Transverse colon (tissue), 3 donors: ENCODE measurements around the gene HMMR.

Experiments used
- POLR2A ChIP-seq: fragments of 450-650 bp; IDR thresholded peaks from one replicate; pipeline ENCODE4 v1.6.1; 2016; ENCODE audit warnings: antibody characterized with exemption, mild to moderate bottlenecking, moderate library complexity
- TF ChIP-seq, protein P1 (sequence below), 5 experiments: fragments of 200-600 bp in 3 of 5; fragments of 450-650 bp in 2 of 5; sonication (generic) in 3 of 5; IDR thresholded peaks; 1 replicate in 2 of 5; 2 replicates in 3 of 5; pipeline ENCODE4 v1.5.1; 2016 to 2017; ENCODE audit warnings: antibody characterized with exemption in 5 of 5, inconsistent platforms in 3 of 5, mild to moderate bottlenecking in 2 of 5, moderate library complexity in 1 of 5

DNA sequence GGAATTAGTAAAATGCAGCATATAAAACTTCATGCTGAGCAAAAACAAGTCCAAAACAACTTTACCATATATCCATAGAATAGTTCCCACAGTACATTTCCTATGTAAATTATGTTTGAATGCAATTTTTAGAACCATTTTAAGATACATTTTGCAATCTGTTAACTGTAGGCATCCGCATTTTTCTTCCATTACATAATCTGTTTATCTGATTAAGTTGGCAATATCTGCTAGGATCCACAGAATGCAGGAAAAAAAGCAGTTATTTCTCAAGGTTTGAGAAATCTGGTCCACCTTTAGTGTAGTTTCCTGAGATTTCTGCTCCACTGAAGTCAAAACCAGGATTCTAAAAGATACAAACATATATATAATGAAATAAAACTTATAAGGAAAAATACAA is 6.7 kb upstream of the HMMR start:
- no peak for TF ChIP-seq POLR2A
- TF ChIP-seq, protein P1, sequence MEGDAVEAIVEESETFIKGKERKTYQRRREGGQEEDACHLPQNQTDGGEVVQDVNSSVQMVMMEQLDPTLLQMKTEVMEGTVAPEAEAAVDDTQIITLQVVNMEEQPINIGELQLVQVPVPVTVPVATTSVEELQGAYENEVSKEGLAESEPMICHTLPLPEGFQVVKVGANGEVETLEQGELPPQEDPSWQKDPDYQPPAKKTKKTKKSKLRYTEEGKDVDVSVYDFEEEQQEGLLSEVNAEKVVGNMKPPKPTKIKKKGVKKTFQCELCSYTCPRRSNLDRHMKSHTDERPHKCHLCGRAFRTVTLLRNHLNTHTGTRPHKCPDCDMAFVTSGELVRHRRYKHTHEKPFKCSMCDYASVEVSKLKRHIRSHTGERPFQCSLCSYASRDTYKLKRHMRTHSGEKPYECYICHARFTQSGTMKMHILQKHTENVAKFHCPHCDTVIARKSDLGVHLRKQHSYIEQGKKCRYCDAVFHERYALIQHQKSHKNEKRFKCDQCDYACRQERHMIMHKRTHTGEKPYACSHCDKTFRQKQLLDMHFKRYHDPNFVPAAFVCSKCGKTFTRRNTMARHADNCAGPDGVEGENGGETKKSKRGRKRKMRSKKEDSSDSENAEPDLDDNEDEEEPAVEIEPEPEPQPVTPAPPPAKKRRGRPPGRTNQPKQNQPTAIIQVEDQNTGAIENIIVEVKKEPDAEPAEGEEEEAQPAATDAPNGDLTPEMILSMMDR (IDR thresholded peaks at IDR 0.05), result no peak
